ENCODE measurements around the gene PXDN.

DNA sequence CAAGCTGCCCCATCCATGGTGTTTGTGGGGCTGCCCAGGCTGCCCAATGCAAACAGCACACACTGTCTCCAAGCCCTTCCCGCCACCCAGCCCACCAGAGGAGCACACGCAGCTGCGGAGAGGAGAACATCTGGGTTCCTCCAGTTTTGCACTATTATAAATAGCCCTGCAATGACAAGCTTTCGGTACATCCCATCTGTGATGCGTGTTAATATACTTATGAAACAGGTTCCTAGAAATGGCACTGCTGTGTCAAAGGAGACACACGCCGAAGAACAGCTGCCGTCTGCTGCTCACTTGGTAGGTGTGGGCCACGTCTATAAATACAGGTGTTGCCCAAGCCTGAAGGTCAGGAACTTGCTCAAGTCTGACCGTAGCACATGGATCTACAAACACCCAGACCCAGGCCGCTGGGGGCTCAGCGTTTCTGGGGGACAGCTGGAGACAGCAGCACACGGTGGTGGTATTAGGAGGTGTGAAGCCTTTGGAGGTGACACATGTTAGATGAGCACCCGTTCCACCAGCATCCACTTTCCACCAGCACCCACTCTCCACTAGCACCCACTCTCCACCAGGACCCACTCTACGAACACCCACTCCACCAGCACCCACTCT lies 34.3 kb downstream of the PXDN start:
- TF ChIP-seq POLR2AphosphoS5 (IDR thresholded peaks at IDR 0.05; ENCODE audit: control insufficient read depth, insufficient read depth, low read depth, low read length) = no peak
- TF ChIP-seq CREM (IDR thresholded peaks at IDR 0.05; ENCODE audit: low read depth) = no peak
- TF ChIP-seq CBX3 (IDR thresholded peaks at IDR 0.05; ENCODE audit: borderline replicate concordance in 1 of 2, low read length in 2 of 2) = no peak
- TF ChIP-seq NRF1 (conservative IDR thresholded peaks at IDR 0.05 in 1 of 2, IDR thresholded peaks at IDR 0.05 in 1 of 2) = no peak
- TF ChIP-seq SETDB1 (IDR thresholded peaks at IDR 0.05; ENCODE audit: low read length) = no peak
- no peak for TF ChIP-seq KLF6 (CRISPR knock-in tag; IDR thresholded peaks at IDR 0.05; ENCODE audit: borderline replicate concordance)
- TF ChIP-seq FOXA3 (CRISPR knock-in tag; conservative IDR thresholded peaks at IDR 0.05 in 1 of 2, IDR thresholded peaks at IDR 0.05 in 1 of 2) = no peak
- no peak for TF ChIP-seq ZNF316 (IDR thresholded peaks at IDR 0.05)

Data from K562 (cell line).